Vagina (tissue), 2 donors: ENCODE measurements around the gene PIP4K2A.

ENCODE experiments used
- POLR2A ChIP-seq, 2 donors: fragments of 450-650 bp; IDR thresholded peaks; one replicate each; pipeline ENCODE4 v1.6.1; 2017; ENCODE audit warnings: antibody characterized with exemption in 2 of 2, mild to moderate bottlenecking in 2 of 2, moderate library complexity in 2 of 2
- POLR2AphosphoS5 ChIP-seq, 2 donors: sonication (generic); formaldehyde crosslinking; IDR thresholded peaks; one replicate each; pipeline ENCODE4 v1.9.0; 2017; ENCODE audit warnings: antibody characterized with exemption in 2 of 2, mild to moderate bottlenecking in 2 of 2, low read depth in 1 of 2; ENCODE audit not compliant: insufficient read depth in 1 of 2
- TF ChIP-seq, protein P1 (sequence below), 3 experiments: fragments of 450-650 bp in 2 of 3; fragments of 200-600 bp in 1 of 3; sonication (generic) in 1 of 3; IDR thresholded peaks; one replicate each; pipeline ENCODE4 v1.5.1; 2017 to 2019; ENCODE audit warnings: antibody characterized with exemption in 3 of 3, mild to moderate bottlenecking in 2 of 3, moderate library complexity in 2 of 3

DNA sequence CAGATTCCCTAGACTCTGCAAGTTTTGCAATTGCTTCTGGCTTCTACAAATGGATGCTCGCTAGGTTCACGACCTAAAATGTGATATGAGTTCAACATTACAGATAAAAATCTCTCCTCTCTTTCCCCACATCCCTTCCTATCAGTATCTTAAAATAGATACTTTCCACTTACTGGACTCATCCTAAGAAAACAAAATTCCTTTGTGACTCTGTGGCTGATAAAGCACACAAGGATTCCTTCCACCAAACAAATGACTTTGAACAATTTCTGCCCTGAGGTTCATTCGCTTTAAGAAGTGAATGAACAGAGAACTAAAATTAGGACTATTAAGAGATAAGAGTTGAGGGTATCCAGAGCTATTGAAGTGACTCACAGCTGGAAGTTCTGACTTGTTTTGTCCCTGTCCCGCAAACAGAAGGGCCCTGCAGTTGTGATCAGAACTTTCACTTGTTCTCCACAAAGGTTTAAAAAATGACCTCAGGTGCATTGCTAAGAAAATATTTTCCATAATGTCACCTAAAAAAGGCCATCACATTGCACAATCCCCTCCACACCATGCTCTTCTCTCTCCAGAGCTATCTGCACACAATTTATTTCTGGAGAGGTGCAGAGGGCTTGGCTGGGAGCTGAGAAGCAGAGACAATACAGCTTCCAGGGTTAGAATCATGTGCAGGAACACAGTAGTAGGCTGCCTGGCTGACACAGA lies 96.1 kb downstream of the PIP4K2A start:
- TF ChIP-seq POLR2A (IDR thresholded peaks at IDR 0.05) (no peak), POLR2AphosphoS5 (IDR thresholded peaks at IDR 0.05; ENCODE audit: insufficient read depth in 1 of 2, low read depth in 1 of 2) (no peak)
- TF ChIP-seq, protein P1, sequence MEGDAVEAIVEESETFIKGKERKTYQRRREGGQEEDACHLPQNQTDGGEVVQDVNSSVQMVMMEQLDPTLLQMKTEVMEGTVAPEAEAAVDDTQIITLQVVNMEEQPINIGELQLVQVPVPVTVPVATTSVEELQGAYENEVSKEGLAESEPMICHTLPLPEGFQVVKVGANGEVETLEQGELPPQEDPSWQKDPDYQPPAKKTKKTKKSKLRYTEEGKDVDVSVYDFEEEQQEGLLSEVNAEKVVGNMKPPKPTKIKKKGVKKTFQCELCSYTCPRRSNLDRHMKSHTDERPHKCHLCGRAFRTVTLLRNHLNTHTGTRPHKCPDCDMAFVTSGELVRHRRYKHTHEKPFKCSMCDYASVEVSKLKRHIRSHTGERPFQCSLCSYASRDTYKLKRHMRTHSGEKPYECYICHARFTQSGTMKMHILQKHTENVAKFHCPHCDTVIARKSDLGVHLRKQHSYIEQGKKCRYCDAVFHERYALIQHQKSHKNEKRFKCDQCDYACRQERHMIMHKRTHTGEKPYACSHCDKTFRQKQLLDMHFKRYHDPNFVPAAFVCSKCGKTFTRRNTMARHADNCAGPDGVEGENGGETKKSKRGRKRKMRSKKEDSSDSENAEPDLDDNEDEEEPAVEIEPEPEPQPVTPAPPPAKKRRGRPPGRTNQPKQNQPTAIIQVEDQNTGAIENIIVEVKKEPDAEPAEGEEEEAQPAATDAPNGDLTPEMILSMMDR (IDR thresholded peaks at IDR 0.05): no peak
